ENCODE data around the gene INPP5B. TPM values are rescaled to one million over a fixed set of nuclear protein-coding genes. Genes with fewer than 3 reads are reported as not detected.

Gene INPP5B
- total and polyA plus RNA-seq, 9 of the 15 experiments (the other 6 are each of a cell fraction or from before 2014, with no cell fraction given): 14.1 to 28.7 (median 20.9) TPM

- peak; percentile 44; the same call in 1 of the 2 replicates for TF ChIP-seq ZNF197 (CRISPR knock-in tag; IDR thresholded peaks at IDR 0.05; ENCODE audit: low read depth)
- TF ChIP-seq NUFIP1 (IDR thresholded peaks at IDR 0.05; ENCODE audit: partially characterized antibody): peak; percentile 43
- no peak for TF ChIP-seq ZC3H8 (IDR thresholded peaks at IDR 0.05)
- no peak for TF ChIP-seq ZFP30 (CRISPR knock-in tag; IDR thresholded peaks at IDR 0.05; ENCODE audit: borderline replicate concordance)
- no peak for TF ChIP-seq RFX7 (CRISPR knock-in tag; IDR thresholded peaks at IDR 0.05)
- peak; percentile 54; the same call in 1 of the 2 replicates for TF ChIP-seq ATF7 (IDR thresholded peaks at IDR 0.05)
- TF ChIP-seq ILF3 (IDR thresholded peaks at IDR 0.05; ENCODE audit: borderline replicate concordance): no peak
- 0 out of 2 replicates have a peak, but pooled peaks have one; percentile 19 for TF ChIP-seq ZNF507 (tag; conservative IDR thresholded peaks at IDR 0.05)
- no peak for TF ChIP-seq PHF8 (IDR thresholded peaks at IDR 0.05; ENCODE audit: borderline replicate concordance, low read length)
- TF ChIP-seq, protein P1, sequence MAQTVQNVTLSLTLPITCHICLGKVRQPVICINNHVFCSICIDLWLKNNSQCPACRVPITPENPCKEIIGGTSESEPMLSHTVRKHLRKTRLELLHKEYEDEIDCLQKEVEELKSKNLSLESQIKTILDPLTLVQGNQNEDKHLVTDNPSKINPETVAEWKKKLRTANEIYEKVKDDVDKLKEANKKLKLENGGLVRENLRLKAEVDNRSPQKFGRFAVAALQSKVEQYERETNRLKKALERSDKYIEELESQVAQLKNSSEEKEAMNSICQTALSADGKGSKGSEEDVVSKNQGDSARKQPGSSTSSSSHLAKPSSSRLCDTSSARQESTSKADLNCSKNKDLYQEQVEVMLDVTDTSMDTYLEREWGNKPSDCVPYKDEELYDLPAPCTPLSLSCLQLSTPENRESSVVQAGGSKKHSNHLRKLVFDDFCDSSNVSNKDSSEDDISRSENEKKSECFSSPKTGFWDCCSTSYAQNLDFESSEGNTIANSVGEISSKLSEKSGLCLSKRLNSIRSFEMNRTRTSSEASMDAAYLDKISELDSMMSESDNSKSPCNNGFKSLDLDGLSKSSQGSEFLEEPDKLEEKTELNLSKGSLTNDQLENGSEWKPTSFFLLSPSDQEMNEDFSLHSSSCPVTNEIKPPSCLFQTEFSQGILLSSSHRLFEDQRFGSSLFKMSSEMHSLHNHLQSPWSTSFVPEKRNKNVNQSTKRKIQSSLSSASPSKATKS (CRISPR knock-in tag; IDR thresholded peaks at IDR 0.05): no peak
- TF ChIP-seq, protein P2, sequence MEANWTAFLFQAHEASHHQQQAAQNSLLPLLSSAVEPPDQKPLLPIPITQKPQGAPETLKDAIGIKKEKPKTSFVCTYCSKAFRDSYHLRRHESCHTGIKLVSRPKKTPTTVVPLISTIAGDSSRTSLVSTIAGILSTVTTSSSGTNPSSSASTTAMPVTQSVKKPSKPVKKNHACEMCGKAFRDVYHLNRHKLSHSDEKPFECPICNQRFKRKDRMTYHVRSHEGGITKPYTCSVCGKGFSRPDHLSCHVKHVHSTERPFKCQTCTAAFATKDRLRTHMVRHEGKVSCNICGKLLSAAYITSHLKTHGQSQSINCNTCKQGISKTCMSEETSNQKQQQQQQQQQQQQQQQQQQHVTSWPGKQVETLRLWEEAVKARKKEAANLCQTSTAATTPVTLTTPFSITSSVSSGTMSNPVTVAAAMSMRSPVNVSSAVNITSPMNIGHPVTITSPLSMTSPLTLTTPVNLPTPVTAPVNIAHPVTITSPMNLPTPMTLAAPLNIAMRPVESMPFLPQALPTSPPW (CRISPR knock-in tag; IDR thresholded peaks at IDR 0.05): peak; percentile 67
- no peak for TF ChIP-seq PPARD (CRISPR knock-in tag; IDR thresholded peaks at IDR 0.05)
- TF ChIP-seq HMG20A (CRISPR knock-in tag; conservative IDR thresholded peaks at IDR 0.05): no peak
- peak; percentile 33 for TF ChIP-seq BRD9 (IDR thresholded peaks at IDR 0.05; ENCODE audit: low read depth, partially characterized antibody)
- peak; percentile 91 for TF ChIP-seq TAL1 (IDR thresholded peaks at IDR 0.05)
- no peak for TF ChIP-seq ZNF165 (CRISPR knock-in tag; IDR thresholded peaks at IDR 0.05; ENCODE audit: borderline replicate concordance)
- no peak for TF ChIP-seq PTTG1 (tag; IDR thresholded peaks at IDR 0.05; ENCODE audit: low read depth)
- TF ChIP-seq KDM5B (IDR thresholded peaks at IDR 0.05; ENCODE audit: insufficient replicate concordance, low read depth, low read length): no peak
- TF ChIP-seq JUND (IDR thresholded peaks at IDR 0.05; ENCODE audit: borderline replicate concordance, low read depth, low read length): peak; percentile 53; the same call in 1 of the 2 replicates
- TF ChIP-seq JUND (tag; IDR thresholded peaks at IDR 0.05; ENCODE audit: borderline replicate concordance, low read depth, low read length): peak; percentile 23; the same call in 1 of the 3 replicates
- TF ChIP-seq NFYB (IDR thresholded peaks at IDR 0.05; ENCODE audit: extremely low read depth, insufficient read length): no peak
- TF ChIP-seq CREB1 (IDR thresholded peaks at IDR 0.05): 0 out of 2 replicates have a peak, but pooled peaks have one; percentile 14
- TF ChIP-seq CREB1 (CRISPR knock-in tag; IDR thresholded peaks at IDR 0.05): no peak
- TF ChIP-seq NFXL1 (CRISPR knock-in tag; IDR thresholded peaks at IDR 0.05): no peak
- peak; percentile 58; the same call in 1 of the 2 replicates for TF ChIP-seq SMAD3 (CRISPR knock-in tag; conservative IDR thresholded peaks at IDR 0.05)
- TF ChIP-seq FOXM1 (IDR thresholded peaks at IDR 0.05; ENCODE audit: low read depth): peak; percentile 82
- TF ChIP-seq FOXM1 (CRISPR knock-in tag; IDR thresholded peaks at IDR 0.05; ENCODE audit: low read depth): no peak
Measured at GRCh38 chr1:37922767-37923550, 23.9 kb downstream of the INPP5B start (continued).

Data from K562 (cell line).